ENCODE results near the gene ABO.

GRCh38 chr9:133276001-133276884 lies 1.2 kb upstream of the ABO start:
- TF ChIP-seq TAF1 (IDR thresholded peaks at IDR 0.05; ENCODE audit: low read depth, low read length) (no peak), POLR2A (IDR thresholded peaks at IDR 0.05; ENCODE audit: low read depth, low read length) (no peak)
